D721Med (cell line): ENCODE results near the gene RNASE13.

Experiments
- DNase-seq: peaks from one replicate; pipeline ENCODE4 v3.0.0; 2011; ENCODE audit warnings: low spot score; ENCODE audit not compliant: insufficient read length
- FAIRE-seq: peaks from 2 replicates; lab custom pipeline; 2011; peaks lifted over from hg19 to GRCh38; lab: Jason Lieb, UNC
- TF ChIP-seq, protein P1 (sequence below): IDR thresholded peaks from 2 replicates; pipeline ENCODE4 v1.5.1; 2012; ENCODE audit warnings: mild to moderate bottlenecking, control low read depth; ENCODE audit not compliant: insufficient read depth; ENCODE audit errors: missing control alignments

RNASE13 gene

DNA sequence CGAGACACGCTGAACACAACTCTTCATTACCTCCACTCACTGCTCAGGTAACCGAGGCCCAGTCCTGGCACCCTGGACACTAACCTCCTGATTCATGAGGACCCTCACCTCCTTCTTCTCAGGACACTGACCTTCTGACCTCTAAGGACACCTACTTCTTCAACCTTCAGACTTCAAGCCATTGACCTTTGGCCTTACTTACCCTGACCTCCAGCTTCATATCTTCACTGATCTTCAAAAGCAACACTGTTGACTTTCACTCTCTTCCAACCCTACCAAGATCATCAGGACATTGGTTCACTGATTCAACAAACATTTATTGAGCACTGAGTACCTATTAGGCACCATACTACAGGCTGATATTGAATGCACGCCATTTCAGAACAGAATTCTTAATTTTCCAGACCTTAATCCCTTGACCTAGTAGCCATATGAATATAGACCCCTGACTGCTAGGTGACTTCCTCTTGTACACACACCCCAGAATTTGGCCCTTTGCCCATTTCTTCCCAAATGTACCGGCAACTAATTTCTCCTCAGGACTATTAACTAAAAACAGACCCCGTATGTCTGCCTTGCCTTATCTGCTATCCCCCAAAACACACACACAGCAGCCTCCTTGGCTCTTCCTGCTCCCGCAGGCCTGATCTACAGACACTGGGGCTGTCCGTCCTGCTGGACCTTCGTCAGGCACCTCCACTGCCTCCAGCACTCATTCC is 41.3 kb upstream of the RNASE13 start:
- DNase-seq (no peak), FAIRE-seq (no peak)
- TF ChIP-seq, protein P1, sequence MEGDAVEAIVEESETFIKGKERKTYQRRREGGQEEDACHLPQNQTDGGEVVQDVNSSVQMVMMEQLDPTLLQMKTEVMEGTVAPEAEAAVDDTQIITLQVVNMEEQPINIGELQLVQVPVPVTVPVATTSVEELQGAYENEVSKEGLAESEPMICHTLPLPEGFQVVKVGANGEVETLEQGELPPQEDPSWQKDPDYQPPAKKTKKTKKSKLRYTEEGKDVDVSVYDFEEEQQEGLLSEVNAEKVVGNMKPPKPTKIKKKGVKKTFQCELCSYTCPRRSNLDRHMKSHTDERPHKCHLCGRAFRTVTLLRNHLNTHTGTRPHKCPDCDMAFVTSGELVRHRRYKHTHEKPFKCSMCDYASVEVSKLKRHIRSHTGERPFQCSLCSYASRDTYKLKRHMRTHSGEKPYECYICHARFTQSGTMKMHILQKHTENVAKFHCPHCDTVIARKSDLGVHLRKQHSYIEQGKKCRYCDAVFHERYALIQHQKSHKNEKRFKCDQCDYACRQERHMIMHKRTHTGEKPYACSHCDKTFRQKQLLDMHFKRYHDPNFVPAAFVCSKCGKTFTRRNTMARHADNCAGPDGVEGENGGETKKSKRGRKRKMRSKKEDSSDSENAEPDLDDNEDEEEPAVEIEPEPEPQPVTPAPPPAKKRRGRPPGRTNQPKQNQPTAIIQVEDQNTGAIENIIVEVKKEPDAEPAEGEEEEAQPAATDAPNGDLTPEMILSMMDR: no peak

DNA sequence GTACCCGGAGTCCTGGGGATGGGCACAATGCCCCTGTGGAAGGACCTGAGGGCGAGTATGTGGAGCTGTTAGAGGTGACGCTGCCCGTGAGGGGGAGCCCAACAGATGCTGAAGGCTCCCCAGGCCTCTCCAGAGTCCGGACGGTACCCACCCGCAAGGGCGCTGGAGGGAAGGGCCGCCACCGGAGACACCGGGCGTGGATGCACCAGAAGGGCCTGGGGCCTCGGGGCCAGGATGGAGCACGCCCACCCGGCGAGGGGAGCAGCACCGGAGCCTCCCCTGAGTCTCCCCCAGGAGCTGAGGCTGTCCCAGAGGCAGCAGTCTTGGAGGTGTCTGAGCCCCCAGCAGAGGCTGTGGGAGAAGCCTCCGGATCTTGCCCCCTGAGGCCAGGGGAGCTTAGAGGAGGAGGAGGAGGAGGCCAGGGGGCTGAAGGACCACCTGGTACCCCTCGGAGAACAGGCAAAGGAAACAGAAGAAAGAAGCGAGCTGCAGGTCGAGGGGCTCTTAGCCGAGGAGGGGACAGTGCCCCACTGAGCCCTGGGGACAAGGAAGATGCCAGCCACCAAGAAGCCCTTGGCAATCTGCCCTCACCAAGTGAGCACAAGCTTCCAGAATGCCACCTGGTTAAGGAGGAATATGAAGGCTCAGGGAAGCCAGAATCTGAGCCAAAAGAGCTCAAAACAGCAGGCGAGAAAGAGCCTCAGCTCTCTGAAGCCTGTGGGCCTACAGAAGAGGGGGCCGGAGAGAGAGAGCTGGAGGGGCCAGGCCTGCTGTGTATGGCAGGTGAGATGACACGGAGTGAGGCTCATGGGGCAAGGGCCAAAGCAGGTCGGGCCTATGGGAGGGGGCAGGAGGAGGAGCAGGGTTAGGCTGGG is 40.0 kb upstream of the RNASE13 start:
- DNase-seq (no peak), FAIRE-seq (no peak)
- TF ChIP-seq, protein P1: no peak

DNA sequence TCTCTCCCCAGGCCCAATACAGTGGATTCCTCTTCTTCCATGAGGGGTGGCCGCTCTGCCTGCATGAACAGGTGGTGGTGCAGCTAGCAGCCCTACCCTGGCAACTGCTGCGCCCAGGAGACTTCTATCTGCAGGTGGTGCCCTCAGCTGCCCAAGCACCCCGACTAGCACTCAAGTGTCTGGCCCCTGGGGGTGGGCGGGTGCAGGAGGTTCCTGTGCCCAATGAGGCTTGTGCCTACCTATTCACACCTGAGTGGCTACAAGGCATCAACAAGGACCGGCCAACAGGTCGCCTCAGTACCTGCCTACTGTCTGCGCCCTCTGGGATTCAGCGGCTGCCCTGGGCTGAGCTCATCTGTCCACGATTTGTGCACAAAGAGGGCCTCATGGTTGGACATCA is 39.3 kb upstream of the RNASE13 start:
- FAIRE-seq (no peak), DNase-seq (no peak)
- TF ChIP-seq, protein P1: no peak

DNA sequence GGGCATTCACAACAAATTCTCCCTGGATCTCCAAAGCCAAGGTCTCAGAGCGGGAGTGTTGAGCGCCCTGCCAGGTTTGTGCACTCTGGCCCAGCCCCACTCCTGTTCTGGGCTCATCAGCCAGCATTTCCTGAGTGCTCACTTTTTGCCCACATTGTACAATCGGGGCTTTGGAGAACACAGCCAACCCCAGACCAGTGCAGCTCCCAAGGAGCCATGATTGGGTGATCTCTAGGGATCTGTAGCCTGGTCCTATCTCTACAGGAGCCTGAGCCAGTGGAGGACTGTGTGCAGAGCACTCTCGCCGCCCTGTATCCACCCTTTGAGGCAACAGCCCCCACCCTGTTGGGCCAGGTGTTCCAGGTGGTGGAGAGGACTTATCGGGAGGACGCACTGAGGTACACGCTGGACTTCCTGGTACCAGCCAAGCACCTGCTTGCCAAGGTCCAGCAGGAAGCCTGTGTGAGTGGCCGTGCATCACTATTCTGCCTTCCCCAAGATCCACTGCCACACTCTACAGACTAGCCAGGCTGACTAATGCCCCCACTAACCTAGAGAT is 38.3 kb upstream of the RNASE13 start:
- TF ChIP-seq, protein P1: no peak
- FAIRE-seq: no peak
- no peak for DNase-seq

DNA sequence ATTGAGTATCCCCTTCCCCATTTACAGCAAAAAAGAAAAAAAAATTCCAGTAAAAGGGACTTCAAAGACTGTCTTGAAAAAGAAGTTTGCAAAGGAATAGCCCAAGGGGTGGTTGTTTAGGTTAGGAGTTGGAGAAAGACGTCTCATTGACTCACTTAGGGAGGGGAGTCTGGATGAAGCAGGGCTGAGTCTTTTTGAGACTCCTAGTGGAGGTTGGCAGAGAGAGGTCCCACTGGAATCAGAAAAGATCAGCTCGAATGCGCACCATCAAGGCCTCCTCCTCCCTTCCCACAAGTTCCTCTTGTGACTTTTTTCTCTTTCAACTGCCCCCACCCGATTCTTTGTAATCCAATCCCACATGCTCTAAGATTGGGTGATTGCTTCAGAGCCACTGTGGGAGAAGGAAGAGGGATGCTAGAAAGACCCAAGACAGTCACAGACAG is 37.4 kb upstream of the RNASE13 start:
- TF ChIP-seq, protein P1: no peak
- FAIRE-seq (no peak), DNase-seq (no peak)

DNA sequence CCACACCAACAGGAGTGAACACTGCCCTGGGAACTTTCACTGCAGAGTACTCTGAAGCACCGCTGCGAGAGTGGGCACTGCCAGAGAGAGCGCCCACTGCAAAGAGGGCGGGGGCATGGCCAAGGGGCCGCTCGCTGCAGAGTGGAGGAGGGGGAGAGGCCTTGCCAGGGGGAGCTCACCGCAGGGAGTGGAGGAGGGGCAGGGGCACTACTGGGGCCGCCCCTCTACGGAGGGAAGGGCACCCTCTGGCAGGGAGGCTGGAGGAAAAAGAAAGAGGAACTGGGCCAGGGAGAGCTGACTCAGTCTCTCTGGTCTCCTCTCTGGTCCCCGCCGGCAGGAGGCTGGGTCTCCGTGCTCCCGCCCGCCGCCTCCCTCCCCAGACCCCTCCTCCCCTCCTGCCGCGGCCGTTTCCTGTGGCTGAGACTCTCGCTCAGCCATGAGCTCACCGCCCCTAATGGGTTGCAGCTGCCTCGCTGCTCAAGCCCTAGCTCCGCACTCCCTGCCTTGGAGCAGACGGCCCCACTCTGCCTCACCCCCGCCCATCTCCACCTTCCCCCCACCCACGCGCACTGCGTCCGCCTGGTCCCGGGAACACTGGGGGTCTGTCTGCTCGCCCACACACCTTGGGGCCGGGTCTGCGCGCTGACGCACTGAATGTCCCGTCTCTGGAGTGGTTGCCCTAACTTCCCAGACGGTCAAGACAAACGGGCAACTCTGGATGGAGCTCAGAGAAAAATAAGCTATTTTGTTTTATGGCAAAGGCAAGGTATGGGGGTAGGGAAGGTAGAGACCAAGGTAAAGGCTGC is 36.8 kb upstream of the RNASE13 start:
- FAIRE-seq (no peak), DNase-seq (no peak)
- TF ChIP-seq, protein P1: no peak
